IMR-90 (cell line): ENCODE measurements around the gene LMOD1. TPM values are rescaled to one million over a fixed set of nuclear protein-coding genes. Genes with fewer than 3 reads are reported as not detected.

Source experiments
- ATAC-seq: fragments of 200-7000 bp; cut with Tn5 transposase; 2 replicates; pipeline ENCODE4 v1.9.1; 2020; ENCODE audit warnings: low read depth, mild to moderate bottlenecking, moderate library complexity
- BruUV-seq: library from RNA; stranded (reverse); fragments of 400-500 nt; replicated peaks from 2 replicates; lab custom pipeline; 2021; lab: Mats Ljungman, UMichigan
- CTCF ChIA-PET: fragments of 300-600 bp; formaldehyde crosslinking; extraction: SDS; loops from one replicate; lab custom pipeline; 2021; ENCODE audit warnings: antibody characterized with exemption; lab: Yijun Ruan, JAX
- POLR2A ChIA-PET: fragments of 300-600 bp; sonication (Branson Sonifier 250); formaldehyde crosslinking; loops from one replicate; lab custom pipeline; 2022; ENCODE audit warnings: antibody characterized with exemption; ENCODE audit not compliant: unreplicated experiment; lab: Charles Lee
- DNase-seq: peaks from one replicate; pipeline ENCODE4 v3.0.0; 2013
- H2AFZ ChIP-seq: replicated peaks from 2 replicates; pipeline ENCODE3; 2013; ENCODE audit warnings: low read length, mild to moderate bottlenecking; ENCODE audit not compliant: poor library complexity
- H2AK5ac ChIP-seq: 2 replicates; pipeline ENCODE4 v1.6.1; 2013; ENCODE audit warnings: low read depth, low read length, inconsistent platforms
- H2AK9ac ChIP-seq: replicated peaks from 2 replicates; pipeline ENCODE3; 2013; ENCODE audit warnings: mild to moderate bottlenecking, low read depth, low read length, moderate library complexity; ENCODE audit not compliant: poor library complexity
- H2BK120ac ChIP-seq: 2 replicates; pipeline ENCODE4 v1.6.1; 2013; ENCODE audit warnings: low read depth, low read length, inconsistent platforms
- H2BK15ac ChIP-seq: 3 replicates; pipeline ENCODE4 v1.6.1; 2013; ENCODE audit warnings: low read depth, low read length, inconsistent platforms
- H2BK20ac ChIP-seq: 2 replicates; pipeline ENCODE4 v1.6.1; 2013; ENCODE audit warnings: low read depth, mild to moderate bottlenecking, inconsistent platforms, low read length, moderate library complexity
- H2BK5ac ChIP-seq: 2 replicates; pipeline ENCODE4 v1.6.1; 2013; ENCODE audit warnings: mild to moderate bottlenecking, low read depth, low read length, inconsistent platforms; ENCODE audit not compliant: poor library complexity, severe bottlenecking
- H3K14ac ChIP-seq: replicated peaks from 2 replicates; pipeline ENCODE4 v1.6.1; 2013; ENCODE audit warnings: low read depth, low read length, inconsistent platforms
- H3K18ac ChIP-seq: 2 replicates; pipeline ENCODE4 v1.6.1; 2013; ENCODE audit warnings: low read depth, low read length, control low read depth
- H3K23ac ChIP-seq: 2 replicates; pipeline ENCODE4 v1.6.1; 2013; ENCODE audit warnings: low read depth, low read length, inconsistent platforms
- H3K27ac ChIP-seq: 2 replicates; pipeline ENCODE4 v1.5.1; 2013; ENCODE audit warnings: mild to moderate bottlenecking, control low read depth, low read length; ENCODE audit not compliant: insufficient read depth
- H3K27me3 ChIP-seq: 2 replicates; pipeline ENCODE4 v1.6.1; 2013; ENCODE audit warnings: low read length; ENCODE audit not compliant: control insufficient read depth, insufficient read depth
- H3K36me3 ChIP-seq: 2 replicates; pipeline ENCODE4 v1.6.1; 2013; ENCODE audit warnings: low read length, mixed read lengths; ENCODE audit not compliant: control insufficient read depth, insufficient read depth
- H3K4ac ChIP-seq: 2 replicates; pipeline ENCODE4 v1.6.1; 2013; ENCODE audit warnings: low read depth, low read length, inconsistent platforms
- H3K4me1 ChIP-seq: 2 replicates; pipeline ENCODE4 v1.6.1; 2013; ENCODE audit warnings: low read length, mixed read lengths; ENCODE audit not compliant: control insufficient read depth, insufficient read depth
- H3K4me2 ChIP-seq: 2 replicates; pipeline ENCODE4 v1.6.1; 2013; ENCODE audit warnings: low read depth, mild to moderate bottlenecking, control low read depth, low read length, moderate library complexity
- H3K4me3 ChIP-seq: 2 replicates; pipeline ENCODE4 v1.5.1; 2013; ENCODE audit warnings: low read depth, mild to moderate bottlenecking, control low read depth, low read length, moderate library complexity; ENCODE audit not compliant: insufficient read depth
- H3K56ac ChIP-seq: 2 replicates; pipeline ENCODE4 v1.6.1; 2013; ENCODE audit warnings: low read length, inconsistent platforms; ENCODE audit not compliant: insufficient read depth; ENCODE audit errors: extremely low read depth
- H3K79me1 ChIP-seq, 2 experiments: 2 replicates each; pipeline ENCODE4 v1.6.1; 2013; ENCODE audit warnings: low read length in 2 of 2, inconsistent platforms in 1 of 2, low read depth in 1 of 2
- H3K9ac ChIP-seq: 2 replicates; pipeline ENCODE4 v1.6.1; 2013; ENCODE audit warnings: low read depth, low read length, control low read depth
- H3K9me1 ChIP-seq: 2 replicates; pipeline ENCODE4 v1.6.1; 2013; ENCODE audit warnings: low read length, inconsistent platforms; ENCODE audit not compliant: insufficient read depth
- H3K9me3 ChIP-seq: 2 replicates; pipeline ENCODE4 v1.6.1; 2013; ENCODE audit warnings: low read length; ENCODE audit not compliant: control insufficient read depth, insufficient read depth
- H4K20me1 ChIP-seq: 2 replicates; pipeline ENCODE4 v1.6.1; 2013; ENCODE audit warnings: low read length, inconsistent platforms; ENCODE audit not compliant: insufficient read depth
- H4K5ac ChIP-seq: 2 replicates; pipeline ENCODE4 v1.6.1; 2013; ENCODE audit warnings: mild to moderate bottlenecking, low read depth, low read length, control low read depth
- H4K8ac ChIP-seq, 2 experiments: 2 replicates each; pipeline ENCODE4 v1.6.1; 2013; ENCODE audit warnings: low read depth in 2 of 2, low read length in 2 of 2, control low read depth in 1 of 2, inconsistent platforms in 1 of 2
- H4K91ac ChIP-seq: 2 replicates; pipeline ENCODE4 v1.6.1; 2013; ENCODE audit warnings: low read depth, low read length, inconsistent platforms; ENCODE audit not compliant: insufficient read depth
- BHLHE40 ChIP-seq: fragments of 150-350 bp; IDR thresholded peaks from 2 replicates; pipeline ENCODE4 v1.6.1; 2016; ENCODE audit warnings: mild to moderate bottlenecking, low read depth, low read length
- CEBPB ChIP-seq: IDR thresholded peaks from 2 replicates; pipeline ENCODE4 v1.6.1; 2012; ENCODE audit warnings: low read depth, low read length, improper control_type of control experiment
- CHD1 ChIP-seq: IDR thresholded peaks from 2 replicates; pipeline ENCODE4 v1.6.1; 2012; ENCODE audit warnings: low read depth, low read length, improper control_type of control experiment
- FOS ChIP-seq: fragments of 150-350 bp; IDR thresholded peaks from 2 replicates; pipeline ENCODE4 v1.6.1; 2016; ENCODE audit warnings: low read depth, low read length
- MAFK ChIP-seq: IDR thresholded peaks from 2 replicates; pipeline ENCODE4 v1.6.1; 2012; ENCODE audit warnings: low read depth, low read length, improper control_type of control experiment
- MAZ ChIP-seq: IDR thresholded peaks from 2 replicates; pipeline ENCODE4 v1.6.1; 2012; ENCODE audit warnings: low read depth, mild to moderate bottlenecking, low read length, improper control_type of control experiment, moderate library complexity, borderline replicate concordance
- NFE2L2 ChIP-seq: fragments of 150-350 bp; IDR thresholded peaks from 2 replicates; pipeline ENCODE4 v1.6.1; 2016; ENCODE audit warnings: low read depth, mild to moderate bottlenecking, low read length
- POLR2A ChIP-seq: IDR thresholded peaks from 2 replicates; pipeline ENCODE4 v1.6.1; 2012; ENCODE audit warnings: mild to moderate bottlenecking, low read depth, low read length
- RAD21 ChIP-seq: IDR thresholded peaks from 2 replicates; pipeline ENCODE4 v1.6.1; 2012; ENCODE audit warnings: low read length, improper control_type of control experiment
- RCOR1 ChIP-seq: IDR thresholded peaks from 2 replicates; pipeline ENCODE4 v1.6.1; 2012; ENCODE audit warnings: mild to moderate bottlenecking, low read length, improper control_type of control experiment; ENCODE audit not compliant: insufficient replicate concordance
- RFX5 ChIP-seq: IDR thresholded peaks from 2 replicates; pipeline ENCODE4 v1.8.0; 2012; ENCODE audit warnings: low read depth, mild to moderate bottlenecking, low read length, moderate library complexity
- SMC3 ChIP-seq: fragments of 150-350 bp; IDR thresholded peaks from 2 replicates; pipeline ENCODE4 v1.6.1; 2016; ENCODE audit warnings: low read depth, mild to moderate bottlenecking, antibody characterized with exemption, low read length, moderate library complexity
- WGBS, 2 experiments: methylation state at CpG; one replicate each; pipeline versions ENCODE4 v1.1.5 to v1.1.7; 2013; ENCODE audit warnings: missing lambda C conversion rate in 2 of 2; ENCODE audit not compliant: insufficient read length in 1 of 2; ENCODE audit errors: extremely low coverage in 2 of 2; 5-methylcytosine and 5-hydroxymethylcytosine counted together
- dilution Hi-C: fragments of 300-500 bp; cut with HindIII; formaldehyde crosslinking; loops from one replicate; pipeline ENCODE4 v1.14.3; 2018; ENCODE audit warnings: low sequenced_read_pairs; ENCODE audit not compliant: unreplicated experiment
- in situ Hi-C: fragments of 300-500 bp; cut with MboI; formaldehyde crosslinking; loops from 3 replicates; pipeline ENCODE4 v1.14.3; 2019; ENCODE audit warnings: low sequenced_read_pairs, inconsistent platforms, mixed read lengths
- intact Hi-C: fragments of 100-400 bp; cut with micrococcal nuclease; formaldehyde crosslinking; loops from 2 replicates; pipeline ENCODE4 v1.10.0; 2022
- polyA plus RNA-seq, 3 experiments: library from polyadenylated mRNA; depleted of rRNA; stranded (reverse); fragments of >200 nt; gene quantifications; 2 replicates each; pipeline ENCODE4 v1.2.3, GENCODE V29; 2012; ENCODE audit warnings: low replicate concordance in 1 of 3
- total RNA-seq: library from RNA; depleted of rRNA; stranded (reverse); fragments of >200 nt; gene quantifications from 2 replicates; pipeline ENCODE4 v1.2.3, GENCODE V29; 2012
- TF ChIP-seq, protein P1 (sequence below): fragments of 150-350 bp; IDR thresholded peaks from 2 replicates; pipeline ENCODE4 v1.6.1; 2016; ENCODE audit warnings: low read depth, mild to moderate bottlenecking, low read length, moderate library complexity, borderline replicate concordance
- TF ChIP-seq, protein P2 (sequence below): fragments of 150-350 bp; IDR thresholded peaks from 2 replicates; pipeline ENCODE4 v1.6.1; 2017; ENCODE audit warnings: mild to moderate bottlenecking, antibody characterized with exemption, low read length, low read depth

LMOD1 gene
- total and polyA plus RNA-seq, 2 of the 4 experiments (the other 2 are of a cell fraction), result 51.7 to 53.2 TPM

DNA sequence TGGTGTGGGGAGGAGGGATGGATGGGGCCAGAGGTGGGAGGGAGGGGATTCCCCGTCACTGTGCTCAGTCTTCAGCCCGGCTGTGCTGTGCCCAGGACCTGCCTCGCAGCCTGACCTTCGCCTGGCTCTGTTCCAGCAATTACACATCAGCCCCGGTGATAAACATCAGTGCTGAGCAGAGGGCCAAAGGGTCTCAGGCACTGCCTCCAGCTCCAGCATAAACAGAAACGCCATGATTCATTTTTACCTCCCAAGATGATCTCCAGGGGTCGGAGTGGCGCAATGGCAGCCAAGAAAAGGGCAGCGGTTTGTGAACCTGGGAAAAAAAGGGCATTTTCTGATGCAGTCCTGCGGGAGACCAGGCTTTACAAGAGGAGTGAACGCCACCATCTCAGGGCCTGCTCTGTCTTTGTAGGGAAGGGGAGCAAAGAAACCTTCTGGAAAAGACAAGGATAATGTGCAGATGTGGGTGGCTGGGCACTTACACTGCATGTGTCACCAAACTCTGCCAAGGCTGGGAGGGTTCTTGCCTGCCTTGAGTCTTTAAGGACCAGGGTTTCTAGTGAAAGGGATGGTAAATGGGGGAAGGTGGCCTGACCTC is 29.6 kb downstream of the LMOD1 start:
- intact Hi-C loops, result loop anchor here (2.0 kb wide), 2 partner anchors 20 to 30 kb away; partner anchors contain the start of gene LMOD1
- TF ChIP-seq RAD21 (no peak; the same call in 1 of the 2 replicates), POLR2A (no peak), SMC3 (no peak), FOS (peak; percentile 84), CHD1 (no peak), MAZ (peak; percentile 54; the same call in 1 of the 2 replicates), CEBPB (peak; percentile 97), RFX5 (no peak), MAFK (no peak), BHLHE40 (peak; percentile 52), NFE2L2 (0 out of 2 replicates have a peak, but pooled peaks have one; percentile 2), RCOR1 (peak; percentile 18)
- TF ChIP-seq, protein P1, sequence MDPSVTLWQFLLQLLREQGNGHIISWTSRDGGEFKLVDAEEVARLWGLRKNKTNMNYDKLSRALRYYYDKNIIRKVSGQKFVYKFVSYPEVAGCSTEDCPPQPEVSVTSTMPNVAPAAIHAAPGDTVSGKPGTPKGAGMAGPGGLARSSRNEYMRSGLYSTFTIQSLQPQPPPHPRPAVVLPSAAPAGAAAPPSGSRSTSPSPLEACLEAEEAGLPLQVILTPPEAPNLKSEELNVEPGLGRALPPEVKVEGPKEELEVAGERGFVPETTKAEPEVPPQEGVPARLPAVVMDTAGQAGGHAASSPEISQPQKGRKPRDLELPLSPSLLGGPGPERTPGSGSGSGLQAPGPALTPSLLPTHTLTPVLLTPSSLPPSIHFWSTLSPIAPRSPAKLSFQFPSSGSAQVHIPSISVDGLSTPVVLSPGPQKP, result no peak
- TF ChIP-seq, protein P2, sequence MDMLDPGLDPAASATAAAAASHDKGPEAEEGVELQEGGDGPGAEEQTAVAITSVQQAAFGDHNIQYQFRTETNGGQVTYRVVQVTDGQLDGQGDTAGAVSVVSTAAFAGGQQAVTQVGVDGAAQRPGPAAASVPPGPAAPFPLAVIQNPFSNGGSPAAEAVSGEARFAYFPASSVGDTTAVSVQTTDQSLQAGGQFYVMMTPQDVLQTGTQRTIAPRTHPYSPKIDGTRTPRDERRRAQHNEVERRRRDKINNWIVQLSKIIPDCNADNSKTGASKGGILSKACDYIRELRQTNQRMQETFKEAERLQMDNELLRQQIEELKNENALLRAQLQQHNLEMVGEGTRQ, result no peak

More for the DNA sequence above, 29.6 kb downstream of the LMOD1 start:
- Histone ChIP-seq H2BK15ac (peak overlapping the region; percentile 94), H3K4me2 (peak overlapping the region; percentile 60), H3K4ac (peak overlapping the region; percentile 98), H4K8ac (peak overlapping the region; percentile 80 to 95), H2BK5ac (peak overlapping the region; percentile 89), H4K20me1 (peaks cover 5% of the 10 kb centered on the region; the same call in 1 of the 2 replicates), H2AFZ (peak overlapping the region; percentile 71), H2BK20ac (peak overlapping the region; percentile 96), H3K56ac (peak overlapping the region; percentile 90), H3K4me3 (no peak overlapping the region), H3K18ac (peak overlapping the region; percentile 81), H3K23ac (peak overlapping the region; percentile 98), H3K9me1 (peaks cover 50% of the 10 kb centered on the region), H2AK9ac (peak overlapping the region; percentile 85), H4K5ac (peak overlapping the region; percentile 49), H3K9ac (peak overlapping the region; percentile 25), H3K14ac (peak overlapping the region; percentile 97), H3K9me3 (no peaks in the 10 kb centered on the region), H3K36me3 (peaks cover 15% of the 10 kb centered on the region), H3K27ac (peak overlapping the region; percentile 87), H3K79me1 (peaks cover 48 to 76% of the 10 kb centered on the region in 2 experiments), H4K91ac (peak overlapping the region; percentile 99), H3K27me3 (no peaks in the 10 kb centered on the region), H2AK5ac (peak overlapping the region; percentile 99), H2BK120ac (peak overlapping the region; percentile 98), H3K4me1 (peaks cover 43% of the 10 kb centered on the region)
- 0% methylated on average over 3 of the region's 11 CpGs; no CpG with 5 or more reads in 1 of the 2 experiments for WGBS, 2 experiments
- CTCF ChIA-PET, result interaction anchor here (0.9 kb wide), 1 partner anchor 21 kb away, joined by 3 read pairs; no protein-coding TSS in a partner anchor
- POLR2A ChIA-PET, result interaction anchor here (1.3 to 1.5 kb wide), 2 partner anchors 12 to 30 kb away, joined by 5 to 8 read pairs; partner anchors contain the start of gene LMOD1
- in situ Hi-C loops, result no loop called here
- ATAC-seq (peak; percentile 73), DNase-seq (peak; percentile 94)
- dilution Hi-C loops, result no loop called here
- no TSS peak for BruUV-seq
